Stimulated activated CD8-positive, alpha-beta memory T cell treated with anti-CD3 and anti-CD28 coated beads, Interleukin-15, amount 100 ng/mL, for 4 hours (primary cell): ENCODE measurements around the gene CDK4.

Source experiments
- DNase-seq, 2 donors: peaks; one replicate each; pipeline ENCODE4 v3.0.0-alpha.2; 2020; ENCODE audit warnings: low read depth in 2 of 2

The CDK4 gene

DNA sequence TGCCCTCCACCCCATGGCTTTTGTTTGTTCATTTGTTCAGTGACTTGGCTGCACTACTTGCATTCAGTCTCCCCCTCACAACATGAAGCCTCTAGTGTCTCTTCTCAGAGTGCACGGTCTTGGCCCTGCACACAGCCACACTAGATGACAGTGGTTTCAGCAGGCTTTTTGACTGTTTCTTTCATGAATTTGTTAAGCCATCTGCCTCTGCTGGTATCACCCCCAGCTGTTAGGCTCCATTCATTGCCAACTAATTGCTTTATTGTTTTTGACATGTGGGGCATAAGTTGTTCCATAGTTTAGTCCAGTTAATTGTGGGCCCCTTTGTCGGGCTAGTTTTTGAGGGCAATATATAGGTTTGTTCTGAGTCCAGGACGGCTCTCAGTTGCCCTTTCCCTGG lies 39.4 kb downstream of the CDK4 start:
- DNase-seq, result no peak

DNA sequence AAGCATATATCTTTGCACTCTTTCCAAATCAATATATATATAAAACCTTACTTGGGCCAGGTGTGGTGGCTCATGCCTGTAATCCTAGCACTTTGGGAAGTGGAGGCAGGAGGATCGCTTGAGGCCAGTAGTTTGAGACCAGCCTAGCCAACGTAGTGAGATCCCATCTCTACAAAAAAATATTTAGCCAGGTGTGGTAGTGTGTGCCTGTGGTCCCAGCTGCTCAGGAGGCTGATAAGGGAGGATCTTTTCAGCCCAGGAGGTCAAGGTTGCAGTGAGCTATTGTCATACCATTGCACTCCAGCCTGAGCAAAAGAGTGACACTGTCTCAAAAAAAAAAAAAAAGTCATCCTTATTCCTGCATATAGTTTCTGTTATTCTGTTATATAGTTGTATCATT lies 43.8 kb downstream of the CDK4 start:
- DNase-seq, result no peak

DNA sequence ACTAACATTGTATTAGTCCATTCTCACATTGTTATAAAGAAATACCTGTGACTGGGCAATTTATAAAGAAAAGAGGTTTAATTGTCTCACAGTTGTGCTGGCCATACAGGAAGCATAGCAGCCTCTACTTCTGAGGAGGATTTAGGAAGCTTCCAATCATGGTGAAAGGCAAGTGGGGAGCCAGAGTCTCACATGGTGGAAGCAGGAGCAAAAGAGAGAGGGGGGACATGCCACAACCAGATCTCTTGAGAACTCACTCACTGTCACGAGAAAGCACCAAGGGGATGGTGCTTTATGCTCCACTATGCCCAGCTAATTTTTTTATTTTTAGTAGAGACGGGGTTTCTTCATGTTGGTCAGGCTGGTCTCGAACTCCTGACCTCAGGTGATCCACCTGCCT lies 44.9 kb downstream of the CDK4 start:
- no peak for DNase-seq

DNA sequence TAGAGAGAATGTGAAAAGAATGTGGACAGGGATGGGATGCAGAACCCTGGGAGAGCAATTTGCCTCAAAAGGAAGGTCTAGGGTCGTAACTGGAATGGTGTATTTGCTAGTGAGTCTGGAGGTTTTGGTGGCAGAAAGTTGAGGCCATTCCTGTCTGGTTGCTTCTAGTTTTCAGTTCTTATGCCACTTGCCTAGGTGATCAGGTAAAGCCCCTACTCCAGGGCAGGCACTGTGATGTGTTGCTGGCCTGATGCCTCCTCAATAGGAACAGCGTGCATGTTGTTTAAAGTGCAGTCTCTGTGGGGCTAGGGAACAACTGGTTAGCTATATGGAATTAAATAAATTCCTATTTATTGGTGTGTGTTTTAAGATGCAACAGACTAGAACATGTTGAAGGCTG lies 51.8 kb downstream of the CDK4 start:
- no peak for DNase-seq

DNA sequence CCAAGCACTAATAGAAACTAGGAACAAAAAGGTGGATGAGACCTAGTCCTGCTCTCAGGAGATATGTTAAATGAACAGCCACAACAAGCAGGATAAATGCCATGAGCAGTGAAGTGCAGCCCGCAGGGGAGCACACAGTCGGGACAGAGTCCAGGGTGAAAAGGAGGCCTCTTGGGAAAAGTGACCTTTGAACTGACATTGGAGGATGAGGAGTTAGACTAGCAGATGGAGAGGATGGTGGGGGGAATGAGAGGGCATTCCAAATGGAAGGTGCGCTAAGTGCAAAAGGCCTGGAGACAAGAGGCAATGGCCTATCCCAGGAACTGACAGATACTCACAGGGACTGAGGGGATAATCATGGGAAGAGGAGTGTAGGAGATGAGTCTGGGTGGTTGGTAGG lies 53.7 kb downstream of the CDK4 start:
- DNase-seq, result no peak
